Neutrophil (primary cell): ENCODE measurements around the gene NIM1K.

Experiments used
- H3K27ac ChIP-seq: fragments of 200-600 bp; sonication (generic); 2 replicates; pipeline ENCODE4 v1.5.1; 2016; ENCODE audit warnings: mild to moderate bottlenecking, moderate library complexity
- H3K27me3 ChIP-seq: fragments of 200-600 bp; sonication (generic); 2 replicates; pipeline ENCODE4 v1.6.0; 2016; ENCODE audit warnings: mild to moderate bottlenecking
- H3K36me3 ChIP-seq: fragments of 200-600 bp; sonication (generic); 2 replicates; pipeline ENCODE4 v1.5.1; 2017
- H3K4me1 ChIP-seq, 2 experiments: fragments of 200-600 bp in 1 of 2; sonication (generic) in 1 of 2; 1 replicate in 1 of 2; 2 replicates in 1 of 2; pipeline versions ENCODE4 v1.5.1 to v1.6.1; 2013 to 2016; ENCODE audit warnings: low read depth in 1 of 2, low read length in 1 of 2, mild to moderate bottlenecking in 1 of 2, moderate library complexity in 1 of 2; ENCODE audit not compliant: control insufficient read depth in 1 of 2, insufficient read depth in 1 of 2
- H3K4me3 ChIP-seq, 2 experiments: fragments of 200-600 bp in 1 of 2; sonication (generic) in 1 of 2; 1 replicate in 1 of 2; 2 replicates in 1 of 2; pipeline ENCODE4 v1.5.1; 2013 to 2016; ENCODE audit warnings: low read depth in 1 of 2, low read length in 1 of 2, mild to moderate bottlenecking in 1 of 2, moderate library complexity in 1 of 2
- H3K9me3 ChIP-seq: fragments of 200-600 bp; sonication (generic); 2 replicates; pipeline ENCODE4 v1.5.1; 2016
- CTCF ChIP-seq: fragments of 200-600 bp; sonication (generic); IDR thresholded peaks from 2 replicates; pipeline ENCODE4 v1.5.1; 2016; ENCODE audit warnings: antibody characterized with exemption

NIM1K gene

GRCh38 chr5:43294226-43294625 lies 102.2 kb downstream of the NIM1K start:
- H3K9me3 ChIP-seq = no peaks in the 10 kb centered on the region
- TF ChIP-seq CTCF = no peak
- H3K27me3 ChIP-seq = no peaks in the 10 kb centered on the region
- H3K4me1 ChIP-seq = no peaks in the 10 kb centered on the region
- H3K27ac ChIP-seq = no peak overlapping the region
- no peak overlapping the region for H3K4me3 ChIP-seq
- H3K36me3 ChIP-seq = peaks cover 81% of the 10 kb centered on the region

GRCh38 chr5:43295202-43295601 lies 103.2 kb downstream of the NIM1K start:
- Histone ChIP-seq H3K27ac (no peak overlapping the region), H3K27me3 (no peaks in the 10 kb centered on the region), H3K4me1 (no peaks in the 10 kb centered on the region), H3K36me3 (peaks cover 75% of the 10 kb centered on the region), H3K9me3 (no peaks in the 10 kb centered on the region), H3K4me3 (no peak overlapping the region)
- TF ChIP-seq CTCF = no peak

GRCh38 chr5:43296835-43297234 lies 104.8 kb downstream of the NIM1K start:
- Histone ChIP-seq H3K36me3 (peaks cover 60% of the 10 kb centered on the region), H3K27ac (no peak overlapping the region), H3K4me3 (no peak overlapping the region), H3K9me3 (no peaks in the 10 kb centered on the region), H3K4me1 (no peaks in the 10 kb centered on the region), H3K27me3 (no peaks in the 10 kb centered on the region)
- no peak for TF ChIP-seq CTCF

GRCh38 chr5:43298443-43298842 lies 106.4 kb downstream of the NIM1K start:
- Histone ChIP-seq H3K4me3 (no peak overlapping the region), H3K9me3 (no peaks in the 10 kb centered on the region), H3K27me3 (no peaks in the 10 kb centered on the region), H3K4me1 (no peaks in the 10 kb centered on the region), H3K36me3 (peaks cover 44% of the 10 kb centered on the region), H3K27ac (no peak overlapping the region)
- no peak for TF ChIP-seq CTCF

- H3K27ac ChIP-seq = no peak overlapping the region
- H3K9me3 ChIP-seq = no peaks in the 10 kb centered on the region
- no peak overlapping the region for H3K4me3 ChIP-seq
- no peaks in the 10 kb centered on the region for H3K27me3 ChIP-seq
- peaks cover 27% of the 10 kb centered on the region for H3K36me3 ChIP-seq
- no peak for TF ChIP-seq CTCF
- no peaks in the 10 kb centered on the region for H3K4me1 ChIP-seq
These were observed 108.1 kb downstream of the NIM1K start for GRCh38 chr5:43300112-43300511.

GRCh38 chr5:43301653-43302091 lies 109.6 kb downstream of the NIM1K start:
- H3K9me3 ChIP-seq = no peaks in the 10 kb centered on the region
- H3K36me3 ChIP-seq = peaks cover 19% of the 10 kb centered on the region
- H3K4me3 ChIP-seq = no peak overlapping the region
- no peaks in the 10 kb centered on the region for H3K27me3 ChIP-seq
- H3K27ac ChIP-seq = no peak overlapping the region
- no peak for TF ChIP-seq CTCF
- H3K4me1 ChIP-seq = no peaks in the 10 kb centered on the region
